HEK293 (cell line): ENCODE data around the gene DACT1.

Experiments
- CTCF ChIA-PET: fragments of 350-600 bp; formaldehyde crosslinking; extraction: SDS; loops from one replicate; lab custom pipeline; 2021; ENCODE audit warnings: antibody characterized with exemption; lab: Yijun Ruan, JAX
- POLR2A ChIA-PET: fragments of 300-600 bp; formaldehyde crosslinking; extraction: SDS; loops from one replicate; lab custom pipeline; 2020; ENCODE audit warnings: antibody characterized with exemption, inconsistent platforms; lab: Yijun Ruan, JAX
- H3K27ac ChIP-seq: fragments of 200-500 bp; sonication (Bioruptor generic); 2 replicates; pipeline ENCODE4 v1.5.1; 2014; ENCODE audit warnings: low read depth, low read length, control low read depth, inconsistent platforms; ENCODE audit errors: extremely low read depth
- H3K36me3 ChIP-seq, 2 experiments: fragments of 200-500 bp in 1 of 2; sonication (Bioruptor generic) in 1 of 2; 1 replicate in 1 of 2; 2 replicates in 1 of 2; pipeline ENCODE4 v1.5.1; 2014 to 2017; ENCODE audit warnings: inconsistent platforms in 2 of 2, low read length in 2 of 2; ENCODE audit not compliant: control insufficient read depth in 2 of 2, insufficient read depth in 1 of 2
- H3K4me1 ChIP-seq: fragments of 200-500 bp; sonication (Bioruptor generic); 2 replicates; pipeline ENCODE4 v1.5.1; 2014; ENCODE audit warnings: mild to moderate bottlenecking, low read length, inconsistent platforms; ENCODE audit not compliant: control insufficient read depth, insufficient read depth
- H3K4me3 ChIP-seq: 2 replicates; pipeline ENCODE4 v1.5.1; 2011; ENCODE audit warnings: low read depth, mild to moderate bottlenecking, control low read depth, low read length, moderate library complexity
- H3K9me3 ChIP-seq: fragments of 200-500 bp; sonication (Bioruptor generic); 2 replicates; pipeline ENCODE4 v1.5.1; 2014; ENCODE audit warnings: low read depth, low read length, inconsistent platforms; ENCODE audit not compliant: control insufficient read depth, insufficient read depth
- AEBP2 ChIP-seq: fragments of 450-650 bp; formaldehyde crosslinking; IDR thresholded peaks from 2 replicates; pipeline ENCODE4 v1.5.1; 2016; ENCODE audit warnings: missing biosample characterization, missing genetic modification characterization, borderline replicate concordance
- EGR2 ChIP-seq: fragments of 450-650 bp; formaldehyde crosslinking; IDR thresholded peaks from 2 replicates; pipeline ENCODE4 v1.5.1; 2016; ENCODE audit warnings: low read depth, missing biosample characterization, missing genetic modification characterization
- HOXC10 ChIP-seq: sonication (generic); formaldehyde crosslinking; IDR thresholded peaks from 2 replicates; pipeline ENCODE4 v1.8.1; 2023; ENCODE audit warnings: mild to moderate bottlenecking, missing genetic modification reagents
- MYNN ChIP-seq: fragments of 450-650 bp; formaldehyde crosslinking; IDR thresholded peaks from 2 replicates; pipeline ENCODE4 v1.5.1; 2016; ENCODE audit warnings: missing biosample characterization, missing genetic modification characterization, borderline replicate concordance
- PBX3 ChIP-seq: sonication (generic); formaldehyde crosslinking; IDR thresholded peaks from 2 replicates; pipeline ENCODE4 v1.8.1; 2022; ENCODE audit warnings: mild to moderate bottlenecking, moderate library complexity, missing genetic modification reagents
- PRDM1 ChIP-seq: fragments of 450-650 bp; formaldehyde crosslinking; IDR thresholded peaks from 2 replicates; pipeline ENCODE4; 2016; ENCODE audit warnings: missing biosample characterization, missing genetic modification characterization
- PRDM10 ChIP-seq: fragments of 450-650 bp; formaldehyde crosslinking; IDR thresholded peaks from 2 replicates; pipeline ENCODE4 v1.5.1; 2016; ENCODE audit warnings: missing biosample characterization, missing genetic modification characterization
- PRDM4 ChIP-seq: fragments of 450-650 bp; formaldehyde crosslinking; IDR thresholded peaks from 2 replicates; pipeline ENCODE4 v1.5.1; 2017; ENCODE audit warnings: missing biosample characterization, missing genetic modification characterization
- REST ChIP-seq: fragments of 450-650 bp; formaldehyde crosslinking; IDR thresholded peaks from 2 replicates; pipeline ENCODE4 v1.5.1; 2016; ENCODE audit warnings: missing biosample characterization, missing genetic modification characterization
- SCRT2 ChIP-seq: fragments of 450-650 bp; formaldehyde crosslinking; IDR thresholded peaks from 2 replicates; pipeline ENCODE4 v1.5.1; 2016; ENCODE audit warnings: missing biosample characterization, missing genetic modification characterization
- ZNF202 ChIP-seq: fragments of 450-650 bp; formaldehyde crosslinking; IDR thresholded peaks from 2 replicates; pipeline ENCODE4 v1.5.1; 2016; ENCODE audit warnings: missing biosample characterization, missing genetic modification characterization, borderline replicate concordance
- ZNF26 ChIP-seq: fragments of 450-650 bp; formaldehyde crosslinking; IDR thresholded peaks from 2 replicates; pipeline ENCODE4 v1.5.1; 2016; ENCODE audit warnings: missing biosample characterization, missing genetic modification characterization
- ZNF280D ChIP-seq: fragments of 450-650 bp; formaldehyde crosslinking; IDR thresholded peaks from 2 replicates; pipeline ENCODE4 v1.5.1; 2016; ENCODE audit warnings: missing biosample characterization, missing genetic modification characterization
- ZNF449 ChIP-seq: fragments of 450-650 bp; formaldehyde crosslinking; IDR thresholded peaks from 2 replicates; pipeline ENCODE4 v1.5.1; 2017; ENCODE audit warnings: missing biosample characterization, mild to moderate bottlenecking, missing genetic modification characterization, moderate library complexity
- ZNF521 ChIP-seq: fragments of 450-650 bp; formaldehyde crosslinking; IDR thresholded peaks from 2 replicates; pipeline ENCODE4 v1.5.1; 2017; ENCODE audit warnings: missing biosample characterization, mild to moderate bottlenecking, missing genetic modification characterization
- ZNF558 ChIP-seq: fragments of 450-650 bp; formaldehyde crosslinking; IDR thresholded peaks from 2 replicates; pipeline ENCODE4 v1.5.1; 2016; ENCODE audit warnings: missing biosample characterization, missing genetic modification characterization
- ZNF610 ChIP-seq: fragments of 450-650 bp; formaldehyde crosslinking; IDR thresholded peaks from 2 replicates; pipeline ENCODE4 v1.5.1; 2016; ENCODE audit warnings: missing biosample characterization, missing genetic modification characterization, borderline replicate concordance
- ZNF670 ChIP-seq: fragments of 450-650 bp; formaldehyde crosslinking; IDR thresholded peaks from 2 replicates; pipeline ENCODE4 v1.5.1; 2016; ENCODE audit warnings: missing biosample characterization, missing genetic modification characterization, low read depth

The DACT1 gene

GRCh38 chr14:58667900-58668299 lies 30.1 kb downstream of the DACT1 start:
- ChIA-PET POLR2A (no interaction called here), CTCF (interaction anchor here (0.6 to 1.4 kb wide), 3 partner anchors 10 to 78 kb away, joined by 3 to 4 read pairs (median 3); no protein-coding TSS in a partner anchor)
- peak overlapping the region; percentile 70 for H3K27ac ChIP-seq
- H3K4me1 ChIP-seq = peaks cover 48% of the 10 kb centered on the region
- H3K9me3 ChIP-seq = no peaks in the 10 kb centered on the region
- no peak overlapping the region for H3K4me3 ChIP-seq
- no peaks in the 10 kb centered on the region for H3K36me3 ChIP-seq
- TF ChIP-seq ZNF521 (tag by site-specific recombination) = no peak
- TF ChIP-seq ZNF558 = no peak
- TF ChIP-seq ZNF26 = no peak
- TF ChIP-seq PRDM4 (tag by site-specific recombination) = peak; percentile 69; the same call in 1 of the 2 replicates
- no peak for TF ChIP-seq MYNN (tag by site-specific recombination)
- no peak for TF ChIP-seq ZNF610
- TF ChIP-seq ZNF202 (tag by site-specific recombination) = no peak
- TF ChIP-seq HOXC10 (CRISPR knock-in tag) = no peak
- TF ChIP-seq ZNF280D (tag by site-specific recombination) = no peak
- TF ChIP-seq PRDM1 (tag by site-specific recombination) = no peak
- 0 out of 2 replicates have a peak, but pooled peaks have one; percentile 11 for TF ChIP-seq SCRT2 (tag by site-specific recombination)
- TF ChIP-seq REST (tag by site-specific recombination) = no peak
- no peak for TF ChIP-seq EGR2 (tag by site-specific recombination)
- TF ChIP-seq PBX3 (CRISPR knock-in tag) = no peak
- no peak for TF ChIP-seq AEBP2 (tag by site-specific recombination)
- peak; percentile 74 for TF ChIP-seq PRDM10 (tag by site-specific recombination)
- TF ChIP-seq ZNF670 (tag by site-specific recombination) = no peak
- no peak for TF ChIP-seq ZNF449 (tag by site-specific recombination)
